Smooth muscle cell (in vitro differentiated cells): ENCODE results near the gene BMP7. TPM values are rescaled to one million over a fixed set of nuclear protein-coding genes. Genes with fewer than 3 reads are reported as not detected.
A peak's percentile ranks its signal among the peaks of the same experiment; 100 is the strongest.

Experiments used
- DNase-seq: peaks from one replicate; lab custom pipeline; 2025; ENCODE audit not compliant: unreplicated experiment; lab: John Stamatoyannopoulos, UW
- H2AFZ ChIP-seq: fragments of 200-600 bp; sonication (generic); 2 replicates; pipeline ENCODE4 v1.6.0; 2016; ENCODE audit warnings: antibody characterized with exemption, low read depth, mild to moderate bottlenecking
- H3F3A ChIP-seq: fragments of 200-600 bp; sonication (generic); 2 replicates; pipeline ENCODE4 v1.6.0; 2017; ENCODE audit warnings: antibody characterized with exemption, low read depth
- H3K27ac ChIP-seq: fragments of 200-600 bp; sonication (generic); 2 replicates; pipeline ENCODE4 v1.5.1; 2016; ENCODE audit warnings: low read depth, mild to moderate bottlenecking
- H3K27me3 ChIP-seq: fragments of 200-600 bp; sonication (generic); 2 replicates; pipeline ENCODE4 v1.6.1; 2016; ENCODE audit warnings: low read depth, mild to moderate bottlenecking
- H3K36me3 ChIP-seq: fragments of 200-600 bp; sonication (generic); 2 replicates; pipeline ENCODE4 v1.5.1; 2016; ENCODE audit warnings: low read depth
- H3K4me1 ChIP-seq: fragments of 200-600 bp; sonication (generic); 2 replicates; pipeline ENCODE4 v1.5.1; 2016; ENCODE audit warnings: low read depth
- H3K4me2 ChIP-seq: fragments of 200-600 bp; sonication (generic); 2 replicates; pipeline ENCODE4 v1.6.0; 2016; ENCODE audit warnings: mild to moderate bottlenecking
- H3K4me3 ChIP-seq: fragments of 200-600 bp; sonication (generic); 2 replicates; pipeline ENCODE4 v1.5.1; 2016; ENCODE audit warnings: mild to moderate bottlenecking
- H3K79me2 ChIP-seq: fragments of 200-600 bp; sonication (generic); 2 replicates; pipeline ENCODE4 v1.6.0; 2016; ENCODE audit warnings: low read depth, mild to moderate bottlenecking
- H3K9ac ChIP-seq: fragments of 200-600 bp; sonication (generic); 2 replicates; pipeline ENCODE4 v1.6.0; 2016; ENCODE audit warnings: low read depth
- H3K9me3 ChIP-seq: fragments of 200-600 bp; sonication (generic); replicated peaks from 2 replicates; pipeline ENCODE4 v1.5.1; 2016; ENCODE audit warnings: low read depth
- H4K20me1 ChIP-seq: fragments of 200-600 bp; sonication (generic); 2 replicates; pipeline ENCODE4 v1.6.0; 2016; ENCODE audit warnings: low read depth
- CTCF ChIP-seq: fragments of 200-600 bp; sonication (generic); IDR thresholded peaks from 2 replicates; pipeline ENCODE4 v1.5.1; 2017; ENCODE audit warnings: borderline replicate concordance, mild to moderate bottlenecking, antibody characterized with exemption; ENCODE audit not compliant: insufficient read depth, poor library complexity, severe bottlenecking
- WGBS: methylation state at CpG from one replicate; pipeline ENCODE4 v1.1.7; 2016; ENCODE audit warnings: low lambda C conversion rate; 5-methylcytosine and 5-hydroxymethylcytosine counted together
- polyA plus RNA-seq: library from polyadenylated mRNA; unstranded; fragments of >200 nt; fragmentation: Nextera tagmentation; extraction: Ambion mirVana; gene quantifications from 2 replicates; pipeline ENCODE4 v1.2.1, GENCODE V29; 2016
- total RNA-seq: library from RNA; depleted of rRNA; stranded (reverse); fragments of >200 nt; gene quantifications from 2 replicates; pipeline ENCODE4 v1.2.3, GENCODE V29; 2014

The BMP7 gene
- total and polyA plus RNA-seq, 2 experiments from 2014 or later = 18.1 to 28.3 TPM

GRCh38 chr20:57263801-57264792, 2.3 kb downstream of the BMP7 start:
- Histone ChIP-seq H3K27ac (no peak overlapping the region), H3K4me3 (peak overlapping the region; percentile 64), H3K9ac (no peak overlapping the region), H3F3A (peaks cover 3% of the 10 kb centered on the region), H3K4me2 (peak overlapping the region; percentile 96), H3K36me3 (no peaks in the 10 kb centered on the region), H3K27me3 (no peaks in the 10 kb centered on the region), H3K4me1 (peaks cover 59% of the 10 kb centered on the region), H3K79me2 (peaks cover 20% of the 10 kb centered on the region), H3K9me3 (no peaks in the 10 kb centered on the region), H4K20me1 (no peaks in the 10 kb centered on the region), H2AFZ (no peak overlapping the region)
- no peak for DNase-seq
- WGBS = 8% methylated on average over 53 of the region's 54 CpGs
- no peak for TF ChIP-seq CTCF

- H3K4me3 ChIP-seq = peak overlapping the region; percentile 64
- H3K9me3 ChIP-seq = no peaks in the 10 kb centered on the region
- DNase-seq = no peak
- TF ChIP-seq CTCF = no peak
- no peaks in the 10 kb centered on the region for H4K20me1 ChIP-seq
- H3K27ac ChIP-seq = no peak overlapping the region
- no peaks in the 10 kb centered on the region for H3K36me3 ChIP-seq
- peaks cover 3% of the 10 kb centered on the region for H3F3A ChIP-seq
- 45% methylated on average over 10 of the region's 10 CpGs for WGBS
- peaks cover 70% of the 10 kb centered on the region for H3K4me1 ChIP-seq
- H3K4me2 ChIP-seq = peak overlapping the region; percentile 96
- H3K9ac ChIP-seq = no peak overlapping the region
- no peak overlapping the region for H2AFZ ChIP-seq
- peaks cover 31% of the 10 kb centered on the region for H3K79me2 ChIP-seq
- H3K27me3 ChIP-seq = no peaks in the 10 kb centered on the region
These were observed 3.4 kb downstream of the BMP7 start for GRCh38 chr20:57262784-57263609.

- Histone ChIP-seq H3K4me2 (peak overlapping the region; percentile 96), H3K27ac (no peak overlapping the region), H3K79me2 (peaks cover 35% of the 10 kb centered on the region), H3K4me3 (no peak overlapping the region), H3K9ac (no peak overlapping the region), H3F3A (peaks cover 3% of the 10 kb centered on the region), H3K4me1 (peaks cover 76% of the 10 kb centered on the region), H3K9me3 (no peaks in the 10 kb centered on the region), H2AFZ (peak overlapping the region; percentile 29), H3K27me3 (no peaks in the 10 kb centered on the region), H3K36me3 (no peaks in the 10 kb centered on the region), H4K20me1 (no peaks in the 10 kb centered on the region)
- TF ChIP-seq CTCF = no peak
- 51% methylated on average over 10 of the region's 10 CpGs for WGBS
- DNase-seq = no peak
These were observed 4.1 kb downstream of the BMP7 start for GRCh38 chr20:57262301-57262700.
